ENCODE measurements around the gene PRMT7.

PRMT7 gene, protein sequence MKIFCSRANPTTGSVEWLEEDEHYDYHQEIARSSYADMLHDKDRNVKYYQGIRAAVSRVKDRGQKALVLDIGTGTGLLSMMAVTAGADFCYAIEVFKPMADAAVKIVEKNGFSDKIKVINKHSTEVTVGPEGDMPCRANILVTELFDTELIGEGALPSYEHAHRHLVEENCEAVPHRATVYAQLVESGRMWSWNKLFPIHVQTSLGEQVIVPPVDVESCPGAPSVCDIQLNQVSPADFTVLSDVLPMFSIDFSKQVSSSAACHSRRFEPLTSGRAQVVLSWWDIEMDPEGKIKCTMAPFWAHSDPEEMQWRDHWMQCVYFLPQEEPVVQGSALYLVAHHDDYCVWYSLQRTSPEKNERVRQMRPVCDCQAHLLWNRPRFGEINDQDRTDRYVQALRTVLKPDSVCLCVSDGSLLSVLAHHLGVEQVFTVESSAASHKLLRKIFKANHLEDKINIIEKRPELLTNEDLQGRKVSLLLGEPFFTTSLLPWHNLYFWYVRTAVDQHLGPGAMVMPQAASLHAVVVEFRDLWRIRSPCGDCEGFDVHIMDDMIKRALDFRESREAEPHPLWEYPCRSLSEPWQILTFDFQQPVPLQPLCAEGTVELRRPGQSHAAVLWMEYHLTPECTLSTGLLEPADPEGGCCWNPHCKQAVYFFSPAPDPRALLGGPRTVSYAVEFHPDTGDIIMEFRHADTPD

DNA sequence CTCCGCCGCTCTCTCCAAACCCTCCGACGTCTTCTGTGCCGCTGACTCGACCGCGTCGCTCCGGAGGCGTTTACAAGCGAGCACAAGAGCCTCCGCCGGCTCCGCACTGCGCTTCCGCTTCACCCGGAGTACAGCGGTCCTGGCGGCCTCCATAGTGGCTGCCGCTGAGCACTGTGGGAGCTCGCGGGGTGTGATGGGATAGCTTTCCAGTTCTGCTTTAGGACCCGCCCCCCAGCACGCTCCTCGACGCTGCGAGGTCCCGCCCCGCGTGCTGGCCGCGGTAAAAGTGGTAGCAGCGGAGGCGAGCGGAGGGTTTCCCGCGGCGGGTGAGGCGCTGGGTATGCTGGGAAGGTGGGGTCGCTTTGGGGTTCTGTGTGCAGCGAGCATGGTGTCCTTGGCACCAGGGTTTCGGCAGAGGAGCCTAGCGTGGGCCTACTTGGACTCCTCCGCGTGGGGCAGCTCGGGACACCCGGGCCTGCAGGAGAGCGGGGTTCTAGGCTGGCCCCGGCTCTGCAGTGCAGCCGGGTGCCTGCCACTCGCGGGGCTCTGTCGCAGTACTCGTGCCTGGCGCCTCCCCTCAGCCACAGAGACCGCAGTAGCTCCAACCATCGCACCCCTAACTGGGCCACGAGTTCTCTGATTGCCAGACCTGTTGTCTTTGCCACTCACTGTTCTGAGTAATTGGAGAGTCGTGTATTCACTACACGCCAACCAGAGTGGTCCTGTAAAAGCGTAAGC lies at the start of gene PRMT7, which contains the start of gene SLC7A6OS:
Gene PRMT7 (plus strand): TSS at position 246 of the 738 bp plus-strand sequence. CDS start 4,961 bp downstream, outside the sequence.
Gene SLC7A6OS (minus strand): TSS at position 173 of the 738 bp plus-strand sequence. CDS start 20 bp downstream, at position 153.
- DNase-seq = peak; percentile 93

DNA sequence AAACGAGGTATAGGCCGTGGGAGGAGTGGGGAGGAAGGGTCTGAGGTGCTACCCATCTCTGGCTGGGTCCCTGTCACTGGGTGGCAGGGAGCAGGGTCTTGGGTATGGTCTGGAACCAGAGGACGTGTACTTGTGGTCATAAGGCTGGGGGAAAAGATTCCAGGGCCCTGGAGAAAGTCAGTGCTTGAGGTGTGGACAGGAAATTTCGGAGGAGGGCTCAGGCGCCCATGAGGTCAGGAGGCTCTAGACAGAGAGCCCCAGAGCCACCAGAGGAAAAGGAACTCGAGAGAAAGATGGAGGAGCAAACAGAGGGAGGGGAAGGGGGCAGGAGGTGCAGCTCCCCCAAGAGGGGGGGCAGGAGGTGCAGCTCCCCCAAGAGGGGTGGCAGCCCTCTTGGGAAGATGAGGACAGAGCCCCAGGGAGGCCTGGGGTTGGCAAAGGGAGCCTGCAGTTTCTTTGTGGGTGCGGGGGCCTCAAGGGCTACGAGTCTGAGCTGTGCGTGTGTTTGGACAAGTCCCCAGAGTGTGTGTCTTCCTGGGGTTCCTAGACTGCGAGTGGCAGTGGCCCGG lies 47.2 kb upstream of the PRMT7 start:
- DNase-seq = no peak

DNA sequence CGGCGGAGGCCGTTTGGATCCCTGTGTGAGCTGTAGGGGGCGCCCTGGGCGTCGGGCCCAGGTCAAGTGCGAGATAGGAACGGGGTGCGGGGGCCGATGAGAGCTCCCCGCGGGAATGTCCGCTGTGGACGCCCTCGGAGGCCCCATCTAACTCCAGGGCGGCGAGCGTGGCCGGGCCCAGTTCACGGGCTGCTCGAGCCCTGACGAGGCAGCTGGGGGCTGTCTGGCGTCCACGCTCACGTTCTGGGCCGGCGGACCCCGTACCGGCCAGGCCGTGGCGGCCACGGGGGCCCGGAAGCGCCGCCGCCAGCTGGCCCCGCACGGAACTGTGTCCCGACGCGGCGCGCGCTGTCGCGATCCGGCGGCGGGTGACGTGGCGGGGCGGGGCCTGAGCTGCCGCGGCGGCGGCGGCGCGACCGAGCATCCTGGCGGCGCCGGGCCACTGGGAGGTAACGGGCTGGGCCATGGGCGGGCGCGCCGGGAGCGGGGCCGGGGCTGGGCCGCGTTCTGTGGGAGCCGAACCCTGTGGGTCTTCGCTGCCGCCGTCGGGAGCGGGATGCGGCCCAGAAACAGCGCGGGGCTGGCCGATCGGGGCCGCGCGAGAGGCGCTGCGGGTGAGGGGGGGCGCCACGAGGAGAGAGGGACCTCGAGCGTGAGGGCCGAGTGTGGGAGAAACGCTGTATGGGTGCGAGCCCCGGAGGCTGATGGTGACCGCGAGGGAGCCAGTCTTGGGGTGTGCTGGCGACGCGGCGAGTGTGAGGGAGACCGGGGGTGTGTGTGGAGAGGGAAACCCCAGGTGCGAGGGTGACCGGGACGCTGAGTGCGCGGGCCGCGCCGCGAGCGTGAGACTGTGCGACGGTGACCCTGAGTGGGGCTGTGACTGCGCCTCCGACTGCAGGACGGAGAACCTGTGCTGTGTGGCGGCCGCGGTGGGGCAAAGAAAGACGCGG lies 46.4 kb upstream of the PRMT7 start, which contains the start of gene SLC7A6:
Gene SLC7A6 (plus strand): TSS at position 399 of the 950 bp plus-strand sequence. CDS start 10,201 bp downstream, outside the sequence.
- DNase-seq = peak; percentile 85

DNA sequence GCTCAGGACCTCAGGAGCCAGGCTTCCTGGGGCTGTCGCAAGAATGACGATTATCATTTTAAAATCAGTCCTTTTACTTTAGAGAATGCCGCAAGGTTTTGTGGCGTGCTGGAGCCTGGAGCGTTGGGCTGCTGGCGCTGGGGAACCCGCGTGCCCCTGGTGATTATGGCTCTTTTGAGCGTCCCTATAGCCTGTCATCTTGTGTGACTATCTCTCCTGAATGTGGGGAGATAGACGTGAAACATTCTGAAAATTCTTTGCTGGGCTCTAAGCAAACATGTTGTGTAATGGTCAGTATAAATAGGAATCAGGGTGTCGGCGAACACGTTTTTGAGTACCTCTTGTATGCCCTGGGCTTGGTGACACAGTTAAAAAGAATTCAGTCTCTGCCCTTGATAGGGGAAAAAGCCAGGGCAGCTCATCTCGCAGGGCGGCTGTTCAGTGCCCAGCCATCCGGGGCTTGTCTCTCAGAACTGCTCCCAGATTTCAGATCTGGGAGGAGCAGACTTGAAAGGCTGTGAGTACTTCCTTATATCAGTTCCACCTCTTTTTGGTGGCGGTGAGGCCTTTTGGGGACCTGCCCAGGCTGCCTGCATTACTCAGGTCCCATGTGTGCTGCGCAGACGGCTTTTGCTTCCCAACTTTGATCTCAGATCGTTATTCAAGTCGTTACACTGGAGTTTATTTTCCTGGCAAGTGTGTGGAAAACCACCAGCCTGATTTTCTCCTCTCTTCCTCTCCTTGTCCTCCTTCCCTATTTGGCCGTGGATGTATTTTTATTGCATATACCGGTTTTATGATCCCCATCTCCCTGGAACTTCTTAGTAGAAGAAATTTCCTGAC lies 45.5 kb upstream of the PRMT7 start:
- DNase-seq = peak; percentile 51

DNA sequence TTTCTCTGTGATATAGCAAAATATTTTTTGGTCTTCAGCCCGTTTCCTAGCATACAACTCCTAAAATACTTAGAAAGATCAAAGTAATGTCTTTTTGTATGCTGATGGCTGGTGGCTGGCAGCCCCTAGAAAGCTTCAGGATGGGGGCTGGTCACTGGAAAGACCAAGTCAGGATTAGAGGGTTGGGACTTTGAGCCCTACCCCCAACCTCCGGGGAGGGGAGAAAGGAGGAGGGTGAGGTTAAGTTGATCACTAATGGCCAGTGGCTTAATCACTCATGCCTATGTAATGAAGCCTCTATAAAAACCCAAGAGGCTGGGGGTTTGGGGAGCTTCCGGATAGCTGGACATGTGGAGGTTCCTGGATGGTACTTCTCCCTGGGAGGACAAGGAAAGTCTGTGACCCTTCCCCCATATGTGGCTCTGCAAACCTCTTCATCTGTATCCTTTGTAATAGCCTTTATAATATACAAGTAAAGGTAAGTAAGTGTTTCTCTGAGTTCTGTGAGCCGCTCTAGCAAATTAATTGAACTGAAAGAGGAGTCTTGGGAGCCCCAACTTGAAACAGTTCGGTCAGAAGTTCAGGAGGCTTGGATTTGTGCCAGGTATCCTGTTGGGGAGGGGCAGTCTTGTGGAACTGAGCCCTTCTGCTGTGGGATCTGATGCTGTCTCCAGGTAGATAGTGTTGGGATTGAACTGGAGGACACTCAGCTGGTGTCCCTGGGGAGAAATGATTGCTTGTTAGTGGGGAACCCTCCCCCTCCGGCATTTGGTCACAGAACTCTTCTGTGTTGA lies 43.0 kb upstream of the PRMT7 start:
- DNase-seq = no peak

DNA sequence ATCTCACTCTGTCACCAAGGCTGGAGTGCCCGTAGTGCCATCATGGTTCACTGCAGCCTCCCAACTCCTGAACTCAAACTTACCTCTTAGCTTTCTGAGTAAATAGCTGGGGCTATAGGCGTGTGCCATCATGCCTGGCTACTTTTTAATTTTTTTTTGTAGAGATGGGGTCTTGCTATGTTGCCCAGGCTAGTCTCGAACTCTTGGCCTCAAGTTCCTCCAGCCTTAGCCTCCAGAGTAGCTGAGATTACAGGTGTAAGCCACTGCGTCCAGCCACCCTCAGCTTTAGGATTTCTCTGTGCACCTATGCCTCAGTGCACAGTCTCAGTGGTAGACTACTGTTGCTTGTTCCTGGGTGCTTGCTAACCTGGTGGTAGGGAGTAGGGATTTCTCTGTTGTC lies 41.0 kb upstream of the PRMT7 start:
- no peak for DNase-seq

DNA sequence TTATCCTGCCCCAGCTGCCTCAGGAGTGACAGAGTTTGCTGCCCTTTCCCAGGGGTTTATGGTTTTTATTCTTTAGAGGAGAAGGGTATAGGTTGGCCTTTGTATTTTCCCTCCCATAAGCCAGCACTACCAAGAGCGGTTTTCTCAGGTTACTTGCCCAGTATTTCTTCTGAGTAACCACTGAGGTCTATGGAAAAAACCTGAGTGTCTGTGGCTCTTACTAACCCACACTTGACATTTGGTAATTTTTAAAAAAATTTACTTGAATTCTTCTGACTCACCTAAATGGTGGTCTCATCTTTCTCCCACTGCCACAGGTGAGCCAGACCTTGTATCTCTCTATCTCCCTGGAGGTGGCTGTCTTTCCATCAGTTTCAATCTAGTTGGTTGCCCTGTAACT lies 40.5 kb upstream of the PRMT7 start:
- peak; percentile 30 for DNase-seq

DNA sequence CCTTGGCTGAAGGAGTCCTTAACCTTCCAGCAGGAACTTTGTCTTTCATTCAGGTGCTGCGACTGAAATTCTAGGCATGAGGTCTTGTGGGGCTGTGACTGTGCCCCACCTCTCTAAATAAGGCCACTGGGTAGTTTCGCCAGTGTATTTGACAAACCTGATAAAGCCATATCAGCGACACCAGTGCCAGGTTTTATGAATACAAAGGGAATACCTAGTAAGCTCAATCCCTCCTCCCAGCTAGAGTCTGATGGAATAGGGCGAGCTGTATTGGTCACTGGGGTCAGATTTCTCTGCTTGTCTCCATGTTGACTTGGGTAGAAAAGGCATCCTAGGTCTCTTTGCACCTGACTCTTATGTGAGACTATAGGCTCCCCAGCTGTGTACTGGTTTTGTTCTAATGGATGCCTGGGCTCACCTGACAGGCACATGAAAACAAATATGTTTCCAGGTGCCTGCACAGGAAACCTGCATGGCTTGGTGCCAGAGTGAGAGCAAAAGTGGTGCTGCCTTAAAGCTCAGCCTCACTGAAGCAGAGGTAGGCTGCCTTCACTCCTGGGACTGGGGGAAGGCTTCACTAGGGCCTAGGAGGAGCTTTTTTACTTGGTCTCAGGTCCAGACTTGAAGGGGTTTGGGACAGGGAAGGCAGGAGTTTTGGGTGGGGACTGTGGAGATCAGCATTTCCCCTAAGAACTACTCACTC lies 38.2 kb upstream of the PRMT7 start:
- DNase-seq = peak; percentile 65

DNA sequence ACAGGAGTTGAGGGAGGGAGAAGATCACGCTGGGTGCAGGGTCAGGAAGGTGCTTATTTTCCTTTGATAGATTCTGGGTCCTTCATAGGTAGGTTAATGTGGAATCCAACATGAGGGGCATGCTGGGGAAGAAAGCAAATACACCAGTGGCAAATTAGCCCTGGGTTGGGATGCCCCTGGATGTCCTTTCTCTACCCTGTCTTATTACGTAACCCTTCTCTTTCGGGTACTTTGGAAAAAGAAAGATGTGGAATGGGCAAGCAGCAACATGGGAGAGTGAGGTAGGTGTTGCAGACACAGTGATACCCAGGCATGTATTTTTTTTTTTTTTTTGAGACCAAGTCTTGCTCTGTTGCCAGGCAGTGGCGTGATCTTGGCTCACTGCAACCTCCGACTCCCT lies 37.4 kb upstream of the PRMT7 start:
- DNase-seq = no peak

DNA sequence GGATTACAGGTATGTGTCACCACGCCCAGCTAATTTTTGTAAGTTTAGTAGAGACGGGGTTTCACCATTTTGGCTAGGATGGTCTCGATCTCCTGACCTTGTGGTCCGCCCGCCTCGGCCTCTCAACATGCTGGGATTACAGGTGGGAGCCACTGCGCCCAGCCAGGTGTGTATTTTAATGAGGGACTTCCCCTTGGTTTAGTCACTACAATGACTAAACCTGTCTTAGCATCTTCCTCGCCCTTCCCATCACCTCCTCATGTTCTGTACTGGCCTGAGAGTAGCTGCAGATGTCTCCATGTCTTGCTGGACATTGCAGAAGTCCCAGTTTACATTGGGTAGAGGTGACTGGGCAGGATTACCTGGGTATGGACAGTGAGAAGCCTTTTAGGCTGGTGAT lies 36.9 kb upstream of the PRMT7 start:
- no peak for DNase-seq

DNA sequence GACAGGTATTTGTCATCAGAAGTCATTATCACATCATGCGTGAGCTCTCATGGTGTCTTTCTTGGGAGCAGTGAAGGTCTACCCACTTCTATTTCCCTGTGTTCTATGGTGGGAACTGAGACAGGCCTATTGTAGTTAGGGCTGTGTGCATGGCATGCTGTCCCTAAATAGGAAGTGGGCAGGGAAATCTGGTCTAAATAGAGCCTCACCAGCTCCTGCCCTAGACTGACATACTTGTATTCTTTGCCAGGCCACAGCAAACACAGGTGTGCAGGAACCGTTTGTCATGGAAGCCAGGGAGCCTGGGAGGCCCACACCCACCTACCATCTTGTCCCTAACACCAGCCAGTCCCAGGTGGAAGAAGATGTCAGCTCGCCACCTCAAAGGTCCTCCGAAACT lies 36.4 kb upstream of the PRMT7 start:
- DNase-seq = no peak

DNA sequence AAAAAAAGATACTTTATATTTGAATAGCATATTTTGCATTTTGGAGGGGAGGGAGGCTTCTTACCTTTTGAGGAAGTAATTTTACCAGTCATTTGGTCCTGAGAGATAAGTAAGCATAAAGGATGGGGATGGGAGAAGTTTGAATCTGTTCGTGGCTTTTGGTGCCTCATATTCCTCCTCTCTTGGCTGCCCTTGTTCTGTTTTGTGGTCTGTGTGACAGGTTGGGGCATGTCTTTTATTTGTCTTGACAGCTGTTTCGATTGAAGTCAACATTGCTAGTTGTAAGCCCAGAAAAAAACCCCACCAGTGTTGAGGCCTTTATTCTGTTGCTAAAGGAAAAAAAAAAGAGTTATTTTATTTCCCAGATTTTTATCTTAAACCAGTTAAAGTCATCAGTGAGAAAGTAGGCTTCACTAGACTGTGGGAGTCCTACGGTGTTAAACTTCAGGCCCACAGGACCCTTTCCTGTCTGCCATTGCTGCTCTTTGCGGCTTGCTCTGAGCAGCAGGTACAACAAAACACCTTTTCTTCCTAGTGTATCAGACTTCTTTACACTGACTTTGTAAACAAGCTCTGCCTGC lies 35.1 kb upstream of the PRMT7 start:
- peak; percentile 70 for DNase-seq

DNA sequence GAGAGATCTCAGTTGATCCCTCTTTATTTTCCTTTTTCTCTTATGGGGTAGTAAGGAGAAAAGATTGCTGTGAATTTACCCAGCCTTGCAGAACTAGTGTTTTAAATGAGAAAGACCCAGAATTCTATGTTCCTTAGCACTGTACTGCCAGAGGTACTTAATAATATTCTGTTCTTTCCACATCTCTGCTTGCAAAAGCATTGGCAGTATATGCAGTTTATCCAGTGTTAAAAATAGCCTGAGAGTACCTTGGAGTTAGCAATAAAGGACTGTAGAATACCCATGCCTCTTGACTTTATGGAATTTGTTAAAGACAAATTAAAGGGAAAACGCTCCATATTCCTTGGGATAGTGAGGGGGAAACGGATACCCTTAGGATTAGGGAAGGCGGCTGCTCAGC lies 34.6 kb upstream of the PRMT7 start:
- DNase-seq = no peak

DNA sequence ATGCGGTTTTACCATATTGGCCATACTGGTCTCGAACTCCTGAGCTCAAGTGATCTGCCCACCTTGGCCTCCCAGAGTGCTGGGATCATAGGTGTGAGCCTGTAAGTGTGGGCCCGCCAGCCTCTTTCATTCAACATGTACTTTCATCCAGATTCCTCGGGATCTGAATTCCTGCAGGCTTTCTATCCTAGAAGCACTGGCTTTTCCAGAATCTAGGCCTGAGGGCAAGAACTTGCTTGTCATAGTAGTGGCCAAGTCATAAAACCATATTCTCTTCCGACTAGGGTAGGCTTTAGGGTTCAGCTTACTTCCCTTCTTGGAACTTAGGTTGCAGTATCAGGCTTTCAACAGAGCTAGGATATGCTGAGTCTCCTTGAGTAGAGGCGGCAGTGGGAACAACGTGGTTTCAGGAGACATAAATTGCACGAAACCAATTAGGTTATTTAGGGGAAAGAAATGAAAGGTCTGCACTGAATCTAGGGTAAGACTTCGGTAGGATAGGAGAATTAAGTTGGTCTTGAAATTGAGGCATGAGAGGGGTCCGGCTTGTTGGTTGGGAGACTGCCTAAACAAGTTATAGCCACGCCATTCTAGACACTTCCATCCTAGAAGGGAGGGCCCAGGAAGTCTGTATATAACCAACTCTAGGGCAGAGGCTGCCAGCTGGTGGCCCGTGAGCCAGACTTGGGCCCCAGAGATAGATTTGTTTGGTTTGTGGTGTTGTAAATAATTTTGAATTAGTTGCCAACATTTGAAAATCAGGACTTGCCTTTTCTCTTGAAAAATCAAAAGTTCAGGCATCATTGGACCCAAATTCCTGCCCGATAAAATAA lies 30.9 kb upstream of the PRMT7 start:
- no peak for DNase-seq

DNA sequence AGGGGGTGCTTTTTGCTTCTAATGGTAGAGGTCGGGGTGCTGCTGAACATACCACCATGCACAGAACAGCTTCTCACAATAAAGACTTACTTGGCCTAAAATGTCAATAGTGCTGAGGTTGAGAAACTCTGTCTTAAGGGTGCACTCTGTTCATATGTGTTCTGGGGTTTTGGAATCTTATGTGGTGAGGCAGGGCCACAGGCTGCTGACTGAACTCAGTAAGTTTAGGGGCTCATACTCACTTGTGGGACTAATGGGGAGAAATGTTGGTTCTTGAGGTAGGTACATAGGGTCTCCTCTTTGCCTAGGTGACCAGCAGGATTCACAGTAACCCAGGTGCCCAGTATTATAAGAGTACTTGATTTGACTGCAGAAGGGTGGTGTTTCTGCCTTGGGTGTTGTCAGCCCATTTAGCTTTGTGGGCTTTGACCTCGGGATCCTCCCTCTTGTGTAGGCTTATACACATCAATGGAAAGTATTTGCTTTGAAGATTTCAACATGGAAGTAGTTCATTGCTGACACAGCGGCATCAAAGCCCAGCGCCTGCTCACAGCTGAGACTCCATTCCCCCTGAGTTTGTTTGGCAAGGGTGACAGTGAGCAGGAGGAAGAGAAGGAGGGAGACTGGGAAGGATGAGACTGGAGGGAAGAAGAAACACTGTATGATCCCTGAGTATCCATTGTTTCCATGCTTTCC lies 29.3 kb upstream of the PRMT7 start:
- DNase-seq = peak; percentile 36

DNA sequence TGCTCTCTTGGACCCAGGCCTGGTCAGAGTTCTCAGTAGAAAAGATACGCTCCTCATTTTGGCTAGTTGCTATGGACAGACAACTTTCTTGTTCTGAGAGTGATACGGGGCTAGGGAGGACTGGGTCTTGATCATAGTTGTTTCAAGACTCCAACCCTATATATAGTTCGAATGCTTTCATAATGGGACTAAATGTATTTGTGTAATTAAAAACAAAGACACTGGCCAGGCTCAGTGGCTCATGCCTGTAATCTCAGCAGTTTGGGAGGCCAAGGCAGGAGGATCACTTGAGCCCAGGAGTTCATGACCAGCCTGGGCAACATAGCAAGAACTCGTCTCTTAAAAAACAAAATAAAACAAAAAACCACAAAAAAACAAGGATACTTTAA lies 28.8 kb upstream of the PRMT7 start:
- DNase-seq = no peak

DNA sequence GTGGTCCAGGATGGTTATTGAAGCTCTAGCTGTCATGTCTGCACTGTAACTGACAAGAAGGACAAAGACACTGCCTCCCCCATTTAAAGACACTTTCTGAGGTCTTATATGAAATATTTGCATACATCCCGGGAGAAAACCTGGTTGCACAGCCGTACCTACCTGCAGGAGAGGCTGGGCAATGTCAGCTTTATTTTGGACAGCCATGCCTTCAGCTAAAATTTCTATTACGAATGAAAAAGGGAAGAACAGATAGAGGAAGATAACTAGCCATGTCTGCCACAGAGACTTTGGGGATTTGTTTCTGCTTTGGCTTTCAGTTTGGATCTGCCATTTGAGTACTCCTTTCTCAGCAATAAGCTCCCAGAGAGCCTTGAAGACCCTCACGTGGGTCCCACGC lies 27.5 kb upstream of the PRMT7 start:
- no peak for DNase-seq

All from CD4-positive, alpha-beta T cell treated with Interleukin-12 subunit alpha and Interleukin-12 subunit beta, for 1 hour (primary cell).